Measurements from ENCODE around the gene TCTN3.
A peak's percentile ranks its signal among the peaks of the same experiment; 100 is the strongest.
"Not testable (repeated sequence)": the region's sequence is repeated elsewhere in the genome, so short reads cannot be mapped to it uniquely, and the experiment has no call there.

Gene TCTN3

GRCh38 chr10:95693668-95694534 is at the start of gene TCTN3:
Gene TCTN3, minus strand, starts transcription at chr10:95693927. Its CDS starts 28 bp downstream, at chr10:95693899.
- peak; percentile 99 for DNase-seq

- no peak for DNase-seq
These were observed 49.3 kb upstream of the TCTN3 start for GRCh38 chr10:95742962-95743535.

- no peak for DNase-seq
These were observed 48.8 kb upstream of the TCTN3 start for GRCh38 chr10:95742485-95742884.

GRCh38 chr10:95741807-95742467 is 48.2 kb upstream of the TCTN3 start:
- DNase-seq: no peak

- no peak for DNase-seq
These were observed 45.3 kb upstream of the TCTN3 start for GRCh38 chr10:95739056-95739455.

GRCh38 chr10:95732907-95733306 is 39.2 kb upstream of the TCTN3 start:
- not testable (repeated sequence) for DNase-seq

- no peak for DNase-seq
These were observed 36.5 kb upstream of the TCTN3 start for GRCh38 chr10:95730233-95730632.

GRCh38 chr10:95729323-95730055 is 35.8 kb upstream of the TCTN3 start:
- DNase-seq: no peak

- no peak for DNase-seq
These were observed 34.8 kb upstream of the TCTN3 start for GRCh38 chr10:95728526-95728925.

GRCh38 chr10:95722496-95722895 is 28.8 kb upstream of the TCTN3 start:
- DNase-seq: not testable (repeated sequence)

- DNase-seq: not testable (repeated sequence)
These were observed 27.0 kb upstream of the TCTN3 start for GRCh38 chr10:95720745-95721144.

- DNase-seq: no peak
These were observed 23.1 kb upstream of the TCTN3 start for GRCh38 chr10:95716866-95717265.

GRCh38 chr10:95716466-95716865 is 22.7 kb upstream of the TCTN3 start:
- no peak for DNase-seq

- no peak for DNase-seq
These were observed 17.8 kb upstream of the TCTN3 start for GRCh38 chr10:95711492-95711891.

- DNase-seq: no peak
These were observed 13.3 kb upstream of the TCTN3 start for GRCh38 chr10:95706990-95707389.

- DNase-seq: no peak
These were observed 12.8 kb upstream of the TCTN3 start for GRCh38 chr10:95706573-95706972.

GRCh38 chr10:95698415-95698814 is 4.7 kb upstream of the TCTN3 start:
- no peak for DNase-seq

GRCh38 chr10:95697429-95697828 is 3.7 kb upstream of the TCTN3 start:
- no peak for DNase-seq

- peak; percentile 2 for DNase-seq
These were observed 938 bp upstream of the TCTN3 start for GRCh38 chr10:95694665-95695064.

GRCh38 chr10:95693071-95693667 is 558 bp downstream of the TCTN3 start:
- DNase-seq: no peak

GRCh38 chr10:95691281-95691680 is 2.4 kb downstream of the TCTN3 start:
- no peak for DNase-seq

- no peak for DNase-seq
These were observed 5.1 kb downstream of the TCTN3 start for GRCh38 chr10:95688648-95689047.

GRCh38 chr10:95683966-95684365 is 9.8 kb downstream of the TCTN3 start:
- no peak for DNase-seq

Measured in retina (tissue), 1 donor.